ENCODE results near the gene CTAGE4.
"Not testable (repeated sequence)": the region's sequence is repeated elsewhere in the genome, so short reads cannot be mapped to it uniquely, and the experiment has no call there.

Gene CTAGE4

DNA sequence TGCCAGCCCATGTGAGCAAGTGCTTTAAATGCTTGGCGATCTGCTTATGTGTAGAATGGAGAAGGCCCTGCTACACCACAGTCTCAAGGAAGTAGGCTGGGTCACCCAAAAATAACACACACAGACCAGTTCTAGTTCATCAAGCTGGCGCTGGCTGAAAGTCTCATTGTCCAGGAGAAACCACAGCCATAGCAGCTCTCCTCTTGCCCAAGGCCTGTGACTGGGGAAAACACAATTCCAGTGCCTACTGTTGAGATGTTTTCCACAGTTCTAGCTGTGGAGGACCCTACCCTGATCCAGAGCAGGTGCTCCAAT, 4.1 kb upstream of the CTAGE4 start:
- not testable (repeated sequence) for H3K4me3 ChIP-seq (ENCODE audit: low read length); H3K4me1 ChIP-seq (ENCODE audit: insufficient read depth, low read length); H3K9me3 ChIP-seq (ENCODE audit: insufficient read depth, low read depth, low read length); H3K36me3 ChIP-seq (ENCODE audit: insufficient read depth, low read depth, low read length); H3K9ac ChIP-seq (ENCODE audit: low read depth, low read length); H3K27me3 ChIP-seq (ENCODE audit: insufficient read depth, low read length); H3K27ac ChIP-seq (ENCODE audit: low read length)

DNA sequence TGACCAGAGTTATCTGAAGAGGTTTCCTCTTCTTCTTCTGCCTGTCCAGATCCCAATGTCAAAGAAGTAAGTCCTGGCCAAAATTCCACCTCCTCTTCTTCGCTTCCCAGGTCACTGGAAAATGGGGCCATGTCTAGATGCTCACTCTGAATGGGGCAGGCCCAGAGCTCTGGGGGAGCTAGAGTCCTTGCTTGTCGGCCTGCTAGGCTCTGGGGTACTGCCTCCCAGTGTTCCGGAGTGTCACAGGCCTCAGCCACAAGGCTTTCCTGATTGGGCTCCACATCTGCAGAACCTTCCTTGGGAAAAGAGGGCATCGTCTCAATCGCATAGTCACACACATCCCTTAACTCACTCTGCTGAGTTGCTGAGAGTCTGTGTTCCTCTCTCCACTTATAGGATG, 4.6 kb downstream of the CTAGE4 start:
- not testable (repeated sequence) for H3K9me3 ChIP-seq (ENCODE audit: insufficient read depth, low read depth, low read length); H3K4me3 ChIP-seq (ENCODE audit: low read length); H3K36me3 ChIP-seq (ENCODE audit: insufficient read depth, low read depth, low read length); H3K27ac ChIP-seq (ENCODE audit: low read length); H3K9ac ChIP-seq (ENCODE audit: low read depth, low read length); H3K27me3 ChIP-seq (ENCODE audit: insufficient read depth, low read length); H3K4me1 ChIP-seq (ENCODE audit: insufficient read depth, low read length)

DNA sequence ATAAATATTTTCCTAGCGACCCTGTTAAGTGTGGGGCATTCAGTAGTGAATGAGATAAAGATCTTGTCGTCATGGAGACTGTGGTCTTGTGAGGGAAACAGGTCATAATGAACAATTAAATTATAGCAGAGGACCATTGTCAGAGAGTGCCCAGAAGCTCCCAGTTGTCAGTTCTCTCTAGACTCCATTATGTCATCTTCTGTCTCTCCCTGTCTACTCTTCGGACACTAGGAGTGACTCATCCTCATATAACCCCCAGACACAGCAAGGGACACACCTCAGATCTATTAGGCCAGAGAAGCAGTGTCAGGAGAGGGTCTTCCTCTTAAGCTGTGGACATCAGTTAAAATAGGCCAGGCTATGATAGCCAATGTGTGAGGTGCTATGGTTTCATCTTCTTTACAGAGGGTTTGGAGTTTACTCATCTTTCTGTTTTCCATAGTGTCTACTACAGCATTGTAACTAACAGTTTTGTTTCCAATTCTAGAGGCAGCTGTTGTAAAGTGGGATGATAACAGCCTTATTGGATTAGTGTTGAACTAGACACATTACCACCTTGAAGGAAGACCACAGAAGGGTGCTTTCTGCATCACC, 5.4 kb downstream of the CTAGE4 start:
- H3K4me3 ChIP-seq (ENCODE audit: low read length); H3K9ac ChIP-seq (ENCODE audit: low read depth, low read length); H3K27ac ChIP-seq (ENCODE audit: low read length); H3K36me3 ChIP-seq (ENCODE audit: insufficient read depth, low read depth, low read length); H3K27me3 ChIP-seq (ENCODE audit: insufficient read depth, low read length); H3K4me1 ChIP-seq (ENCODE audit: insufficient read depth, low read length); H3K9me3 ChIP-seq (ENCODE audit: insufficient read depth, low read depth, low read length): not testable (repeated sequence)

DNA sequence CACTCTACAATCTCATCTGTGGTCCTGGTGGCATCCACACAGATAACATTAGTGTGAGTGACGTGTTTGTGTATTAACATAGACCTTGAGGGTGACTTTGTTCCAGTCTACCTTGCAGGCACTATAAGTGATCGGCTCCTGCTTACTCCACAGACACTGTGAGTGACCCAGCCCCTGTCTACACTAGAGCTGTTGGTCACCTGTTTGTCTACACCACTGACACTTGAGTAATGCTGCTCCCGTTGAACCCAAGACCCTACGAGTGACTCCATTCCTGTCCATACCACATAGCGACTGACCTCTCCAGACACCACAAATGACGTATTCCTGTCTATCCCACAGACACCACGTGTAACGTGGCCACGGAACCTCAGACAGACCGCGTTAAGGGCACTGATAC, 10.5 kb downstream of the CTAGE4 start:
- not testable (repeated sequence) for H3K36me3 ChIP-seq (ENCODE audit: insufficient read depth, low read depth, low read length); H3K27me3 ChIP-seq (ENCODE audit: insufficient read depth, low read length); H3K4me3 ChIP-seq (ENCODE audit: low read length); H3K27ac ChIP-seq (ENCODE audit: low read length); H3K4me1 ChIP-seq (ENCODE audit: insufficient read depth, low read length); H3K9ac ChIP-seq (ENCODE audit: low read depth, low read length); H3K9me3 ChIP-seq (ENCODE audit: insufficient read depth, low read depth, low read length)

DNA sequence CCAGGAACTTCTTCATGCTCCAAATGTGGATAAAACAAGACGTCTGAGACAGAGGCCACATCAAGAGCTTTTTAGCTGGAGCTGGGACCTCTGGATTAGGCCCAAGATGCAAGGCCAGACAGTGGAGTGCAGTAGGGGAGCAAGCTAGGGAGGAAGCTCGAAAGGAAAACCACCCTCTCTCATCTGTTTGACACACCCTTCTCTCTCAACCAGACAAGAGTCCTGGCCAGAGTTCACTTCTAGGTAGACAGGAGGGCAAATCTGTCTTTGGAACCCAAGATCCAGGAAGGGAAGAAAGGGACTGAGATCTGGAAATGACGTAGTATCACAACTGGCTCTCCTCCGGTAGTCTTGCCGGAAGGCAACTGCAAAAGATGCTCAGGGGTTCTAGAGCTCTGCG, 11.2 kb downstream of the CTAGE4 start:
- not testable (repeated sequence) for H3K4me3 ChIP-seq (ENCODE audit: low read length); H3K9ac ChIP-seq (ENCODE audit: low read depth, low read length); H3K27me3 ChIP-seq (ENCODE audit: insufficient read depth, low read length); H3K9me3 ChIP-seq (ENCODE audit: insufficient read depth, low read depth, low read length); H3K4me1 ChIP-seq (ENCODE audit: insufficient read depth, low read length); H3K27ac ChIP-seq (ENCODE audit: low read length); H3K36me3 ChIP-seq (ENCODE audit: insufficient read depth, low read depth, low read length)

DNA sequence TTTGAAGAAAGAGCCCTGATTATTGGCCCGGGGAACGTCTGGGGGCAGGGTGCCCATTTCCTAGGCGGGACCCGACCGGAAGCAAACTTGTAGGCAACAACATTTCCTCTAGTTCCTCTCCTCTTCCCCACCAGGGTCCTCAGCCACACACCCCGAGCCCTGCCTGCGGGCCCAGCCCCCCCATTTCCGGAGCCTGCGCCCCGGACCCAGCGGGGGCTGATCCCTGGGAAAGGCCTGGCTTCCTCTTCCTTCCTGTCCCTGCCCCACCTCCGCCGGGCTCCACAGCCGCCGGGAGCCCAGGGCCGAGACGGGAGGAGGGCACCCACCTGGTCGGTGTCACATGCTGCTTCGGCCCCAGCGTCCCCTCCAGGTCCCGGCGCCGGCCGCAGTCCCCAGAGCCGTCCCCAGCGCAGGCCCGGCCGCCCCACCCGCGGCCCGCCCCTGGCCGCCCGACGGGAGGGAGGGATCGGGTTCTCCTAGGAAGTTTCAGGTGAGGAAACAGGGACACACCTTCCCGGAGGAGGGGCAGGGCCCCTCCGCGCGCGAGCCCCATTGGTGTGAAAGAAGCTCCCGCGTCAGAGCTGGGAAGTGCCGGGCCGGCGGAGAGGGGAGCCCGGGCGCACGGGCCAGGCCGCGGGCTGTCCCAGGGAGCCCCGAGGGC, 12.1 kb downstream of the CTAGE4 start, which contains the start of gene ARHGEF35:
Gene ARHGEF35, minus strand, starts transcription at position 622 of the 661 bp plus-strand sequence. CDS start 7,450 bp downstream, outside the sequence.
- H3K27me3 ChIP-seq (ENCODE audit: insufficient read depth, low read length); H3K27ac ChIP-seq (ENCODE audit: low read length); H3K4me3 ChIP-seq (ENCODE audit: low read length); H3K36me3 ChIP-seq (ENCODE audit: insufficient read depth, low read depth, low read length); H3K9me3 ChIP-seq (ENCODE audit: insufficient read depth, low read depth, low read length); H3K4me1 ChIP-seq (ENCODE audit: insufficient read depth, low read length); H3K9ac ChIP-seq (ENCODE audit: low read depth, low read length): not testable (repeated sequence)

DNA sequence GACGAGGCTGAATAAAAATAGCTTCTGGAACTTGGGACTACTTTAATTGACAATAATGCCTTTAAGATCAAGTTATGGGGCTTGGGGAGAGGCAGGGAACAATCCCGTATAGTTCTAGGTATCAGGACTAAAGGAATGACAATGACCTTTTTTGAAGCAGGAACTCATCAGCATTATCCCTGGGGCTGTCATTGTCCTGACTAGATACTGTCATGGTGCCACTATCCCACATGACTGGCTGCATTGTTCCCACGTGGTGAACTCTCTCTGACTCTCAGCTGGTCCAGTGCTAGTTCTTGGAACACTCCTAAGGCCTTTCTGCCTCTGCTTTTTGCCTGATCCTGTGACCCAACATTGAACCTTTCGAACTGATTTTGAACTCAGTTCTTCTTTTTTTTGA, 15.7 kb downstream of the CTAGE4 start:
- H3K9me3 ChIP-seq (ENCODE audit: insufficient read depth, low read depth, low read length); H3K27me3 ChIP-seq (ENCODE audit: insufficient read depth, low read length); H3K9ac ChIP-seq (ENCODE audit: low read depth, low read length); H3K4me3 ChIP-seq (ENCODE audit: low read length); H3K4me1 ChIP-seq (ENCODE audit: insufficient read depth, low read length); H3K36me3 ChIP-seq (ENCODE audit: insufficient read depth, low read depth, low read length); H3K27ac ChIP-seq (ENCODE audit: low read length): not testable (repeated sequence)

DNA sequence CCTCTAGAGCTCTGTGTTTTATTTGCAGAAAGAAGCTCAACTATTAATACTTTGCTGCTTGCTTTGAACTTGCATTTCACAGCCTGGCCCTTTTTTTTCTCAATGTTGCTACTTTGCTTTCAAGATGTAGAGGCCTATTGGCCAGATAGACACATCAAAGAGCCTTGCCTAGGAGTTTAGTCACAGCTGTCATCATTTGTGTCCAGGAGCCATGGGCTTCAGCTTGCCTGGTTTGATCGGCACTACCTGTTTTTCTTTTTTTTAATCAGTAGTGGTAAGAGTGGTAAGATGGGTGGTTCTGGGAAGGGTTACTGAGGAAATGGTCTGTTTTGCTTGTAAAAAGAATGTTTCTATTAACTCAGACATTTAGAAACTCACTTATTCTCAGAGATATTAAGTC, 18.7 kb downstream of the CTAGE4 start:
- H3K4me1 ChIP-seq (ENCODE audit: insufficient read depth, low read length); H3K9me3 ChIP-seq (ENCODE audit: insufficient read depth, low read depth, low read length); H3K27ac ChIP-seq (ENCODE audit: low read length); H3K4me3 ChIP-seq (ENCODE audit: low read length); H3K36me3 ChIP-seq (ENCODE audit: insufficient read depth, low read depth, low read length); H3K27me3 ChIP-seq (ENCODE audit: insufficient read depth, low read length); H3K9ac ChIP-seq (ENCODE audit: low read depth, low read length): not testable (repeated sequence)

DNA sequence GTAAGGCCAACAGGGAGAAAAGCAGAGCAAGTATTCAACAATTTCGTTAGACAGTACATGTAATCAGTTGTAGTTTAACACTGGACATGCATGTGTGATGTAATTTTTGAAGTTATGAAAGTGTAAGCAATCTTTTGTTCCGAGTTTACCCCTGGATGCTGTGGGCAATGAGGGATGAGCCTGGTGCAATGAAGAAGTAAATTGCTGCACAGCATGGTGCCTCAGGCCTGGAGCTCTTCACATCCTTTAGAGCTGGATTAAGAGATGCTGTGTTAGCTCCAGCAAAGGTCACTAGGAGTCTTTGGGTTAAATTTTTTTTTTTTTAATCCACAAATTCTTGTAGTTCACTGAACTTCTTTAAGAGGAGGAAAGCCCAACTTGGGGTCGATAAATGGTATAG, 19.8 kb downstream of the CTAGE4 start:
- not testable (repeated sequence) for H3K9ac ChIP-seq (ENCODE audit: low read depth, low read length); H3K27ac ChIP-seq (ENCODE audit: low read length); H3K27me3 ChIP-seq (ENCODE audit: insufficient read depth, low read length); H3K9me3 ChIP-seq (ENCODE audit: insufficient read depth, low read depth, low read length); H3K36me3 ChIP-seq (ENCODE audit: insufficient read depth, low read depth, low read length); H3K4me1 ChIP-seq (ENCODE audit: insufficient read depth, low read length); H3K4me3 ChIP-seq (ENCODE audit: low read length)

DNA sequence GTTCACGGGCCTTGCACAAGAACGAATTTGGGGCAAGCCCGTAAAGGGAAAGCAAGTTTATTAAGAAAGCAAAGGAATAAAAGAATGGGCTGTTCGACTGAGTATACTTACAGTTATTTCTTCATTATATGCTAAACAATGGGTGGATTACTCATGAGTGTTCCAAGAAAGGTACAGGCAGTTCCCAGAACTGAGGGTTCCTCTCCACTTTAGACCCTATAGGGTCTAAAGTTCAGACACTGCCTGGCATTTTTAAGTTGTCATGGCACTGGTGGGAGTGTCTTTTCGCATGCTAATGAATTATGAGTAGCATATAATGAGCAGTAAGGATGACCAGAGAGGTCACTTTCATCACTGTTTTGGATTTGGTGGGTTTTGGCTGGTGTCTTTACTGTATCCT, 22.0 kb downstream of the CTAGE4 start:
- H3K36me3 ChIP-seq (ENCODE audit: insufficient read depth, low read depth, low read length); H3K27me3 ChIP-seq (ENCODE audit: insufficient read depth, low read length); H3K9me3 ChIP-seq (ENCODE audit: insufficient read depth, low read depth, low read length); H3K27ac ChIP-seq (ENCODE audit: low read length); H3K9ac ChIP-seq (ENCODE audit: low read depth, low read length); H3K4me1 ChIP-seq (ENCODE audit: insufficient read depth, low read length); H3K4me3 ChIP-seq (ENCODE audit: low read length): not testable (repeated sequence)

DNA sequence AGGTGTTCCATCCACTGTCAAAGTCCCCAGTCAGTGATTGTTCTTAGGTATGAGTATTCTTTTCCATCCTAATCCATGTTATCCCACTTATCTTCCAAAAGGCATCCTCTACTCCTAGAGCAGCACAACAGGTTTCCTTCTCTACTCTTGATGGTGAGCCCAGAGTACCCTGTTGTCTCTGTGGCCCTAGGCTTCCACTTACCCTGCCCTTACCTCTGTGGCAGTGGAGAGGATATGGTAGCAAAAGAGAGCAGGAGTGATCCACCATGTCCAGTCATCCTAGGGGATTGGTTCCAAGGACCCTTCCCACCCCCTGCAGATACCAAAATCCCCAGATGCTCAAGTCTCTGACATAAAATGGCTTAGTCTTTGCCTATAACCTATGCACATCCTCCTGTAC, 33.9 kb downstream of the CTAGE4 start:
- H3K27ac ChIP-seq (ENCODE audit: low read length); H3K4me1 ChIP-seq (ENCODE audit: insufficient read depth, low read length); H3K9me3 ChIP-seq (ENCODE audit: insufficient read depth, low read depth, low read length); H3K9ac ChIP-seq (ENCODE audit: low read depth, low read length); H3K36me3 ChIP-seq (ENCODE audit: insufficient read depth, low read depth, low read length); H3K27me3 ChIP-seq (ENCODE audit: insufficient read depth, low read length); H3K4me3 ChIP-seq (ENCODE audit: low read length): not testable (repeated sequence)

DNA sequence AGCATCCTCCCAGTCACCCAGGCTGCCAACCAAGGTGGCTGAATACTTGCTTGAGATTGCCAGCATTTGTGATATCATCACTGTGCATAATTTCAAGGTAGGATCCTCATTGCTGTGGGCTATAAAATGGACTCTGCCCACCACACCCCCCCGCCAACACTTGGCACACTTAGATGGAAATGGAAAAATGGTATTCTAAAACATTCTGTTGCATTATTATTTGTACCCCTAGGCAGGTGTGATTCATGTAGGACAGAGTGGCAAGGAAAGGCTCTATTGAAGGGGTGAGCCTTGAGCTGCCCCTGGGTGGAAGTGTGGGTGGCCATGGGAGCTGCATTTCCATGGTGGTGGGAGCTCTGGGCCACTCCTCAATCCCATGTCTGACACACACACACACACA, 35.3 kb downstream of the CTAGE4 start:
- not testable (repeated sequence) for H3K9ac ChIP-seq (ENCODE audit: low read depth, low read length); H3K27me3 ChIP-seq (ENCODE audit: insufficient read depth, low read length); H3K27ac ChIP-seq (ENCODE audit: low read length); H3K9me3 ChIP-seq (ENCODE audit: insufficient read depth, low read depth, low read length); H3K4me3 ChIP-seq (ENCODE audit: low read length); H3K36me3 ChIP-seq (ENCODE audit: insufficient read depth, low read depth, low read length); H3K4me1 ChIP-seq (ENCODE audit: insufficient read depth, low read length)

DNA sequence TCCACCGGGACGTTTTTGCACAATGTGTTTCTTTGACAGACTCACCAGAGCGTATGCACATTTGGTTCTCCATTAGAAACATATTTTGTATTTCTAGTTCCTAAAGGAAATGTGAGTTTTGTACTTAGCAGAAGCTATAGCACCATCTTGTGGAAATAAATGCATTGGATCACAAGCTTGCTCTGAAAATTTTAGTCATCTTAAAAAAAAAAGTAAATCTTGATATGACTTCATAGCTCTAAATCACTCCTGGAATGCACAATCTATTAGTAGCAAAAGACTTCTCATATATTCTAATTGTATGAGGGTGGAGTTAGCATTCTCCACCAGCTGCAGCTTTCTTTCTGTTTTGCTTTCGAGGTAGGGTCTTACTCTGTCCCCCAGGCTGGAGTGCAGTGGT, 35.9 kb downstream of the CTAGE4 start:
- not testable (repeated sequence) for H3K4me1 ChIP-seq (ENCODE audit: insufficient read depth, low read length); H3K4me3 ChIP-seq (ENCODE audit: low read length); H3K36me3 ChIP-seq (ENCODE audit: insufficient read depth, low read depth, low read length); H3K9ac ChIP-seq (ENCODE audit: low read depth, low read length); H3K9me3 ChIP-seq (ENCODE audit: insufficient read depth, low read depth, low read length); H3K27ac ChIP-seq (ENCODE audit: low read length); H3K27me3 ChIP-seq (ENCODE audit: insufficient read depth, low read length)

All from iPS-20b (cell line).